ENCODE data around the gene PLCH1. TPM values are rescaled to one million over a fixed set of nuclear protein-coding genes. Genes with fewer than 3 reads are reported as not detected.

Gene PLCH1
- total RNA-seq, result 0.27 and 0.39 TPM in 2 replicates
- 0.26 TPM for total RNA-seq (2013)
- polyA plus RNA-seq, result 0.06 TPM in 1 of 2 replicates, not detected in the other
- polyA minus RNA-seq, result 0.14 and 0.51 TPM in 2 replicates

- peak within 1 kb of the TSS; percentile 92 for H3K4me3 Mint-ChIP-seq
- 2% methylated on average over 32 of the region's 33 CpGs for WGBS (ENCODE audit: insufficient coverage)
- peaks cover 9 to 28% of the 10 kb centered on the region in 2 donors for H3K4me1 ChIP-seq (ENCODE audit: control insufficient read depth in 2 of 2, insufficient read depth in 2 of 2, low read length in 2 of 2)
- no peaks in the 10 kb centered on the region for H3K36me3 ChIP-seq (replicated peaks in 1 of 2; ENCODE audit: control extremely low read depth in 1 of 2, control insufficient read depth in 1 of 2, extremely low read depth in 1 of 2, insufficient read depth in 2 of 2, low read length in 1 of 2)
- ATAC-seq (ENCODE audit: low read depth) (peak; percentile 71), DNase-seq (peak; percentile 70)
- peaks cover 28% of the 10 kb centered on the region for H3K27me3 Mint-ChIP-seq
- no peaks in the 10 kb centered on the region for H3K79me2 ChIP-seq (ENCODE audit: control insufficient read depth, insufficient read depth, low read length)
- no peaks in the 10 kb centered on the region for H3K9me3 ChIP-seq (ENCODE audit: control extremely low read depth in 1 of 3, control insufficient read depth in 2 of 3, insufficient read depth in 1 of 3, low read length in 2 of 3)
- H2AFZ ChIP-seq (ENCODE audit: insufficient read depth, low read depth, low read length, poor library complexity, severe bottlenecking), result peak within 1 kb of the TSS; percentile 71
- H4K20me1 ChIP-seq (ENCODE audit: control insufficient read depth, insufficient read depth, low read length, poor library complexity, severe bottlenecking), result no peaks in the 10 kb centered on the region
- H3K9me3 Mint-ChIP-seq (ENCODE audit: insufficient read depth), result no peaks in the 10 kb centered on the region
- TF ChIP-seq CTCF (IDR thresholded peaks at IDR 0.05) (no peak), EZH2 (IDR thresholded peaks at IDR 0.05; ENCODE audit: borderline replicate concordance, insufficient read depth, low read depth, low read length, poor library complexity, severe bottlenecking) (no peak)
- ChIA-PET POLR2A (no interaction called here), CTCF (interaction anchor here (1.7 kb wide), 1 partner anchor 61 kb away, joined by 5 read pairs; the partner anchor contains the start of gene C3orf33)
- H3K27me3 ChIP-seq (replicated peaks in 1 of 4; ENCODE audit: control extremely low read depth in 1 of 4, control insufficient read depth in 3 of 4, insufficient read depth in 4 of 4, low read length in 3 of 4), result peaks cover 0 to 35% (median 18%) of the 10 kb centered on the region in 4 experiments
- intact Hi-C loops (cut with micrococcal nuclease), result loop anchor here (5.0 kb wide), 1 partner anchor 128 kb away; the partner anchor contains the start of gene GMPS
- H3K4me1 Mint-ChIP-seq, result peaks cover 23% of the 10 kb centered on the region
- H3K4me3 ChIP-seq (ENCODE audit: control extremely low read depth in 1 of 5, extremely low read depth in 1 of 5, insufficient read depth in 1 of 5, low read depth in 2 of 5, low read length in 4 of 5), result peak within 1 kb of the TSS; percentile 44 to 83 (median 72)
- peak within 1 kb of the TSS; percentile 64 for H3K27ac Mint-ChIP-seq
- H3K4me2 ChIP-seq (replicated peaks; ENCODE audit: low read depth, low read length, poor library complexity, severe bottlenecking), result peak within 1 kb of the TSS; percentile 95
- H3K9ac ChIP-seq (ENCODE audit: low read length), result peak within 1 kb of the TSS; percentile 74
- H3K27ac ChIP-seq (ENCODE audit: low read length in 2 of 2), result peak within 1 kb of the TSS in 1 of 2 donors; percentile 32
Measured at GRCh38 chr3:155744626-155745324, at the start of gene PLCH1. PLCH1 (minus strand) TSS chr3:155745071; CDS start chr3:155704224, 40,847 bp downstream.

GRCh38 chr3:155792532-155792931 is 47.7 kb upstream of the PLCH1 start:
- POLR2A ChIA-PET, result no interaction called here
- Histone ChIP-seq H3K27ac (ENCODE audit: low read length in 2 of 2) (no peak overlapping the region), H3K36me3 (replicated peaks in 1 of 2; ENCODE audit: control extremely low read depth in 1 of 2, control insufficient read depth in 1 of 2, extremely low read depth in 1 of 2, insufficient read depth in 2 of 2, low read length in 1 of 2) (peaks cover 0 to 2% of the 10 kb centered on the region in 2 experiments), H3K9me3 (ENCODE audit: control extremely low read depth in 1 of 3, control insufficient read depth in 2 of 3, insufficient read depth in 1 of 3, low read length in 2 of 3) (no peaks in the 10 kb centered on the region), H3K27me3 (replicated peaks in 1 of 4; ENCODE audit: control extremely low read depth in 1 of 4, control insufficient read depth in 3 of 4, insufficient read depth in 4 of 4, low read length in 3 of 4) (no peaks in the 10 kb centered on the region), H3K4me3 (ENCODE audit: control extremely low read depth in 1 of 5, extremely low read depth in 1 of 5, insufficient read depth in 1 of 5, low read depth in 2 of 5, low read length in 4 of 5) (no peak overlapping the region), H2AFZ (ENCODE audit: insufficient read depth, low read depth, low read length, poor library complexity, severe bottlenecking) (no peak overlapping the region), H4K20me1 (ENCODE audit: control insufficient read depth, insufficient read depth, low read length, poor library complexity, severe bottlenecking) (no peaks in the 10 kb centered on the region), H3K79me2 (ENCODE audit: control insufficient read depth, insufficient read depth, low read length) (no peaks in the 10 kb centered on the region), H3K4me2 (replicated peaks; ENCODE audit: low read depth, low read length, poor library complexity, severe bottlenecking) (no peak overlapping the region), H3K4me1 (ENCODE audit: control insufficient read depth in 2 of 2, insufficient read depth in 2 of 2, low read length in 2 of 2) (no peaks in the 10 kb centered on the region), H3K9ac (ENCODE audit: low read length) (no peak overlapping the region)
- no peak overlapping the region for H3K27ac Mint-ChIP-seq
- intact Hi-C loops (cut with micrococcal nuclease), result no loop called here
- ATAC-seq (ENCODE audit: low read depth) (no peak), DNase-seq (no peak)
- TF ChIP-seq EZH2 (IDR thresholded peaks at IDR 0.05; ENCODE audit: borderline replicate concordance, insufficient read depth, low read depth, low read length, poor library complexity, severe bottlenecking) (no peak), CTCF (IDR thresholded peaks at IDR 0.05) (no peak)
- no CpG with 5 or more reads among the region's 1 CpG for WGBS (ENCODE audit: insufficient coverage)
- H3K4me3 Mint-ChIP-seq, result no peak overlapping the region
- no peaks in the 10 kb centered on the region for H3K4me1 Mint-ChIP-seq
- no peaks in the 10 kb centered on the region for H3K27me3 Mint-ChIP-seq
- CTCF ChIA-PET, result no interaction called here
- peaks cover 2% of the 10 kb centered on the region for H3K9me3 Mint-ChIP-seq (ENCODE audit: insufficient read depth)

Measured in B cell (primary cell).